Measurements from ENCODE around the gene MAGI2. TPM values are rescaled to one million over a fixed set of nuclear protein-coding genes. Genes with fewer than 3 reads are reported as not detected.

MAGI2 gene
- total and polyA plus RNA-seq, 2 donors (not counting 3 experiments of a cell fraction or from before 2014, with no cell fraction given): 0.28 to 6.0 TPM

DNA sequence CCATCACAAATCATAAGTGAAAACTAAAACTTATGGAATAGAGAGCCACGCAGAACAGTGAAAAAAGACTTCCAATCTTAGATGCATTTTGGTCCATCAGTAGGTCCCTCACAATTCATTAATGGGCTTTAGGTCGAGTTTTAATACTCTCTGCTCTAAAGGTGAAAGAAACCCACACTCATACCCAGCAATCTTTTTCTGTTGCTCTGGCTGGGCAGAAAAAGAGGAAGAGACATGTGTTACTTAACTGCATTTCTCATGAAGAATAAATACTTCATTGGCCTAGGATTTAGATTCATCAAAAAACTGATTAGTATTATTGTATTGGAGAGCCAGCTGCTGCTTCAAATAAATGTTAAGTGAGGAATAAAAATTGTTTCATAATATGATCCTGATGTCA is 1009.2 kb downstream of the MAGI2 start:
- ChIA-PET POLR2A (no interaction called here), CTCF (no interaction called here)
- Histone ChIP-seq H3K9ac (replicated peaks; ENCODE audit: extremely low read depth, insufficient read depth, low read length) (no peak overlapping the region), H3K36me3 (ENCODE audit: control insufficient read depth in 2 of 2, extremely low read depth in 1 of 2, insufficient read depth in 2 of 2, low read length in 2 of 2) (no peaks in the 10 kb centered on the region), H3K4me3 (replicated peaks in 1 of 3; ENCODE audit: insufficient read depth in 1 of 3, low read depth in 1 of 3, low read length in 3 of 3) (no peak overlapping the region), H4K20me1 (replicated peaks; ENCODE audit: control insufficient read depth, extremely low read depth, insufficient read depth, low read length) (no peaks in the 10 kb centered on the region), H3K9me1 (replicated peaks; ENCODE audit: control insufficient read depth, extremely low read depth, insufficient read depth, low read length) (no peaks in the 10 kb centered on the region), H2AFZ (ENCODE audit: low read depth, low read length) (no peak overlapping the region), H3K4me2 (ENCODE audit: insufficient read depth, low read length) (no peak overlapping the region), H3K9me3 (replicated peaks; ENCODE audit: control insufficient read depth, insufficient read depth, low read length) (no peaks in the 10 kb centered on the region), H3K27me3 (ENCODE audit: control insufficient read depth in 2 of 2, insufficient read depth in 2 of 2, low read length in 2 of 2) (no peaks in the 10 kb centered on the region), H3K4me1 (ENCODE audit: control insufficient read depth, extremely low read depth, insufficient read depth, low read length) (no peaks in the 10 kb centered on the region), H3K27ac (ENCODE audit: insufficient read depth, low read depth, low read length) (no peak overlapping the region), H3K79me2 (ENCODE audit: control insufficient read depth, insufficient read depth, low read length) (no peaks in the 10 kb centered on the region)
- dilution Hi-C loops (cut with MboI; ENCODE audit: extremely low pct_ligation_motif_present, low sequenced_read_pairs) (no loop called here), intact Hi-C loops (cut with micrococcal nuclease) (no loop called here)
- BruUV-seq (replicated peaks): no TSS peak
- DNase-seq (ENCODE audit: low read depth, low spot score) (no peak), FAIRE-seq (no peak)
- no peak for TF ChIP-seq MAX (IDR thresholded peaks at IDR 0.05; ENCODE audit: insufficient read depth, insufficient read length)
- no peak for TF ChIP-seq EZH2 (IDR thresholded peaks at IDR 0.05; ENCODE audit: borderline replicate concordance, low read depth, low read length, severe bottlenecking)
- no peak for TF ChIP-seq JUN (IDR thresholded peaks at IDR 0.05; ENCODE audit: borderline replicate concordance, insufficient read depth, insufficient read length, low read depth)
- TF ChIP-seq FOS (IDR thresholded peaks at IDR 0.05; ENCODE audit: borderline replicate concordance, insufficient read depth, low read length): no peak
- TF ChIP-seq GATA2 (IDR thresholded peaks at IDR 0.05; ENCODE audit: insufficient read depth, insufficient read length, low read depth, low read length): no peak
- TF ChIP-seq POLR2AphosphoS5 (IDR thresholded peaks at IDR 0.05; ENCODE audit: insufficient read depth, low read depth, low read length): no peak
- no peak for TF ChIP-seq POLR2A (IDR thresholded peaks at IDR 0.05; ENCODE audit: low read depth, low read length)
- TF ChIP-seq, protein P1, sequence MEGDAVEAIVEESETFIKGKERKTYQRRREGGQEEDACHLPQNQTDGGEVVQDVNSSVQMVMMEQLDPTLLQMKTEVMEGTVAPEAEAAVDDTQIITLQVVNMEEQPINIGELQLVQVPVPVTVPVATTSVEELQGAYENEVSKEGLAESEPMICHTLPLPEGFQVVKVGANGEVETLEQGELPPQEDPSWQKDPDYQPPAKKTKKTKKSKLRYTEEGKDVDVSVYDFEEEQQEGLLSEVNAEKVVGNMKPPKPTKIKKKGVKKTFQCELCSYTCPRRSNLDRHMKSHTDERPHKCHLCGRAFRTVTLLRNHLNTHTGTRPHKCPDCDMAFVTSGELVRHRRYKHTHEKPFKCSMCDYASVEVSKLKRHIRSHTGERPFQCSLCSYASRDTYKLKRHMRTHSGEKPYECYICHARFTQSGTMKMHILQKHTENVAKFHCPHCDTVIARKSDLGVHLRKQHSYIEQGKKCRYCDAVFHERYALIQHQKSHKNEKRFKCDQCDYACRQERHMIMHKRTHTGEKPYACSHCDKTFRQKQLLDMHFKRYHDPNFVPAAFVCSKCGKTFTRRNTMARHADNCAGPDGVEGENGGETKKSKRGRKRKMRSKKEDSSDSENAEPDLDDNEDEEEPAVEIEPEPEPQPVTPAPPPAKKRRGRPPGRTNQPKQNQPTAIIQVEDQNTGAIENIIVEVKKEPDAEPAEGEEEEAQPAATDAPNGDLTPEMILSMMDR (IDR thresholded peaks at IDR 0.05; ENCODE audit: extremely low read depth in 1 of 2, insufficient read depth in 1 of 2, low read depth in 1 of 2, low read length in 2 of 2): no peak
